Stimulated activated CD8-positive, alpha-beta memory T cell treated with anti-CD3 and anti-CD28 coated beads, Interleukin-4, amount 100 ng/mL, for 1 hour (primary cell): ENCODE data around the gene SMC5.
"Not testable (repeated sequence)": the region's sequence is repeated elsewhere in the genome, so short reads cannot be mapped to it uniquely, and the experiment has no call there.

Experiments used
- DNase-seq, 2 donors: peaks; one replicate each; pipeline ENCODE4 v3.0.0-alpha.2; 2020; ENCODE audit warnings: low read depth in 2 of 2, low spot score in 1 of 2

The SMC5 gene

DNA sequence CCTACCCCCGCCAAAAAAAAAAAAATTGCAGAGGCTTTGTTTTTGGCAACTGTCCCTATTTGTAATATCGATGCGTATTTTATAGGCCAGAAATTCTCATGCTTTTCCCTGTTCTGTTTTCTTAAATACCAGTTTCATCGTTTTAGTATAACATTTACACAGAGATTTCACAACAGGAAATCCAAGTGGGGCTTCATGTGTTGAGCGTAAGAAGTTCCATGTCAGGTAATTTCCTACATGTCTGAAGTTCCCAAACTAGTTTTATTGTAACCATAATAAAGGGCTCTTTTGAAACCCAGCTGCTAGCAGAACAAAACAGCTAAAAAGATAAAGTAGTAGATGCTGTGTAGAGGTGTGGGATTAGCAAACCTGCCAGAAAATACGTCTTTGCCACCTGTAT is 4.2 kb downstream of the SMC5 start:
- DNase-seq = no peak

GRCh38 chr9:70263421-70263820 is 4.6 kb downstream of the SMC5 start:
- DNase-seq = no peak

DNA sequence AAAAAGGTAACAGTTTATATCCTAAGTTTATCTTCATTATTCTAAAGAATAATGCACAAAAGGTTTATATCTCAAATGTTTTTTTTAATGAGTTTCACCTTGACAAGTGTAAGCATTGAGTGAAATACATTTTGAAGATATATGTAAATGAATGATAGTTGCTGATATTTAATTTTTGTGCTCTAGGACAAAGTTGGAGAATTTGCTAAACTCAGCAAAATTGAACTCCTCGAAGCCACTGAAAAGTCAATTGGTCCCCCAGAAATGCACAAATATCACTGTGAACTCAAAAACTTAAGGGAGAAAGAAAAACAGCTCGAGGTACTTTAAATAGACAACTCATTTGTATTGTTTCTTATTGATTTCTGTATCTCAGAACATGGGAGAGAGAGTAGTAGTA is 19.5 kb downstream of the SMC5 start:
- DNase-seq = no peak

- no peak for DNase-seq
Observed at GRCh38 chr9:70283848-70284247, 25.1 kb downstream of the SMC5 start.

GRCh38 chr9:70285246-70285645 is 26.5 kb downstream of the SMC5 start:
- DNase-seq = no peak

- no peak for DNase-seq
Observed at GRCh38 chr9:70285981-70286598, 27.3 kb downstream of the SMC5 start.

DNA sequence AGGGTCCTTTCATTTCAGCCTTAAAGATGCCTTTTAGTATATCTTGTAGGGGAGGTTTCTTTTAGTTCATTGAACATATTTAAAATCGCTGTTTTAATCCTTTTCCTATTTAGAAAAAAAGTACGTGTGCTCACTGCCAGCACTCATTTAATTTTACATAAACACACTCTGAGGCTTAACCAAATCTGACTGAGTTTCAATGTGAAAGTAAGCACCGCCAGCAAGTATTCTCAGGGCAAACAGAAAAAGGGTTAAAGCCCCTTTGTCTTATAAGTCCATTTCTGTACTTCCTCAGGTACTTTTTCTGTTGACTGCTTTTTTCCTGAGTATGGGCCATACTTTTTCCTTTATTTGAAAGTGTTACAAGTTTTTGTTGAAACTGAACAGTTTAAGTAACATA is 31.8 kb downstream of the SMC5 start:
- DNase-seq = no peak

DNA sequence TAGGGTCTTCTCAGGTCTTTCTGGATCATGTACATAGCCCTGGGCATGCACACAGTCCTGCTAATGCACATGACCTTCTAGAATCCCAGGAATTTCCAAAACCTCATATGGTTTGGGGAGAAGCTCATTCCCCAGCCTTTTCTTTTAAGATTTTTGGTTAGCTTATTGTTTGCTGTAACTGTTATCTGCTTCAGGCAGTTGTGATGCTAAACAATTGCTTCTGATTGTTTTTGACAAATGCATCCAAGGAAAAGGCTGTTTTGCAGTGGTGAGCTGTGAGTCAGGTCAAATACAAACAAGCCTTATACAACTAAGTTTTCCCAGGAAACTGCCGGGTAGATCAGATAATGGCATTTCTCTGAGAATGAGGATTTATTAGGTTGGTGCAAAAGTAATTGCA is 32.7 kb downstream of the SMC5 start:
- no peak for DNase-seq

GRCh38 chr9:70292253-70292652 is 33.5 kb downstream of the SMC5 start:
- no peak for DNase-seq

DNA sequence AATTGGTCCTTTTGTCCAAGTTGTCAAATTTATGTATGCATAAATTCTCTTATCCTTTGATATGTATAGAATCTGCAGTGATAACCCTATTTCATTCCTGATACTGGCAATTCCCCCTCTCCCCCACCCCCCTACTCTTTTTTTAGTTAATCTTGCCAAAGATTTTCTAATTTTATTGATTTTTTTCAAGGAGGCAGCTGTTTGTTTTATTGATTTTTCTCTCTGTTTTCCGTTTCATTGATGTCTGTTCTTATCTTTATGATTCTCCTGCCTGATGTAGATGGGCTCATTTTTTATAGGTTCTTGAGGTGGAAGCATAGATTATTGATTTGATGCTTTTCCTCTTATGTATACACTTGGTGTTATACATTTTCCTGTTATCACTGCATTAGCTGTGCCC is 34.4 kb downstream of the SMC5 start:
- DNase-seq = no peak

- DNase-seq = no peak
Observed at GRCh38 chr9:70297141-70297540, 38.4 kb downstream of the SMC5 start.

DNA sequence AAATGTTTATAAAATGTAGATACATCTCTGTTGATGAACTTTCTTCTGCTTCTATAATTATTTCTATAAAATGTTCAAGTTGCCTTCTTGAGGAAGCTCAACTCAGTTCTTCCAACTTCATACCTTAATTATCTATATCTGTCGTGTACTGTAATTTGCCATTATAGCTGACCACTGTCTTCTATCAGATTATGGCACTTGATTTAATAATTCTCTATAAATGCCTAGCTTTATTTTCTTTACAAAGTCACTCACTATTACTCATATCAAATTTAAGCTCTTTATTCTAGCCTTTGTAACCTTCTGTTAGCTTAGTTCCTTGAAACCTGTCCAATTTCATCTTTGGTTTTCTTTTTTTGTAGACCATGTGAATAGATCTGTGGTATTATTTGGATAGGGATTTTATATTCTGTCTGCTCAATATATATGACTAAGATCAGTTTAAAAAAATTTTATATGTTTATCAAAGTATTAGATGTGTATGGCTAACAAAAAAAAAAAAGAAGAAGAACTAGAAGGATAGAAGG is 39.5 kb downstream of the SMC5 start:
- DNase-seq = no peak

- DNase-seq = no peak
Observed at GRCh38 chr9:70303268-70303667, 44.5 kb downstream of the SMC5 start.

GRCh38 chr9:70304810-70305209 is 46.0 kb downstream of the SMC5 start:
- DNase-seq = no peak

GRCh38 chr9:70315389-70315788 is 56.6 kb downstream of the SMC5 start:
- DNase-seq = no peak

DNA sequence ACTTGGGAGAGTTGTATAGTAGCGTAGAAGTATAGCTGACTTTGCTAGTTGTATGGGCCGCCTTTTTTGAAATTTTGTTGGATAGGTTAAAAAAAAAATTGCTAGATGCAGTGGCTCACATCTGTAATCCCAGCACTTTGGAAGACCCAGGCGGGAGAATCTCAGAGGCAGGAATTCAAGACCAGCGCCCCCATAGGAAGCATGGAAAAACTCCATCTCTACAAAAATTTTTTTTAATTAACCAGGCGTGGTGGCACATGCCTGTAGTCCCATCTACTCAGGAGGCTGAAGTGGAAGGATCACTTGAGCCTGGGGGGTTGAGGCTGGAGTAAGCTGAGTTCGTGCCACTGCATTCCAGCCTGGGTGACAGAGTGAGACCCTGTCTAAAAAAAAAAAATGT is 59.2 kb downstream of the SMC5 start:
- DNase-seq = no peak

- DNase-seq = no peak
Observed at GRCh38 chr9:70322096-70322495, 63.3 kb downstream of the SMC5 start.

GRCh38 chr9:70324963-70325362 is 66.2 kb downstream of the SMC5 start:
- no peak for DNase-seq

DNA sequence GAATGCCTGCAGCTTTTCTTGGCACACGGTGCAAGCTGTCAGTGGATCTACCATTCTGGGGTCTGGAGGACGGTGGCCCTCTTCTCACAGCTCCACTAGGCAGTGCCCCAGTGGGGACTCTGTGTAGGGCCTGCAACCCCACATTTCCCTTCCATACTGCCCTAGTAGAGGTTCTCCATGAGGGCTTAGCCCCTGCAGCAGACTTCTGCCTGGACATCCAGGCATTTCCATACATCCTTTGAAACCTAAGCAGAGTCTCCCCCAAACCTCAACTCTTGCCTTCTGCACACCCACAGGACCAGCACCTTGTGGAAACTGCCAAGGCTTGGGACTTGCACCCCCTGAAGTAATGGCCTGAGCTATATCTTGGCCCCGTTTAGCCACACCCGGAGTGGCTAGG is 69.8 kb downstream of the SMC5 start:
- not testable (repeated sequence) for DNase-seq

DNA sequence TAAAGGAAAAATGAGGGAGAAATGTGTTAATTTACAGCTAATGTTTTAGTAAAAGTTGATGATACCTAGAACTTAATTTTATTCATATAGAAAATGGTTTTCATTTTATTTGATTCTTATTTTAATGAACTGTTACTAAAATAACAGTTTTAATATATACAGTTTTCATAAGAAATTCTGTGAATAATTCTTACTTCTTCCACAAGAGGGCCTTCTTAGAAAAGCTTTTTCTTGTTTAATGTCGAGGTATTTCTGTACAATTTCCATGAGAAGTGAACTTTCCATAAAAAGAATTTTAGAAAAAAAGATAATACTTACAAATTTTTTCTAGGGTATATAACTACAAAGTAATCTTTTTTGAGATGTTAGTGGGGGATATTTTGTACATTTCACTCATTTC is 81.8 kb downstream of the SMC5 start:
- no peak for DNase-seq

DNA sequence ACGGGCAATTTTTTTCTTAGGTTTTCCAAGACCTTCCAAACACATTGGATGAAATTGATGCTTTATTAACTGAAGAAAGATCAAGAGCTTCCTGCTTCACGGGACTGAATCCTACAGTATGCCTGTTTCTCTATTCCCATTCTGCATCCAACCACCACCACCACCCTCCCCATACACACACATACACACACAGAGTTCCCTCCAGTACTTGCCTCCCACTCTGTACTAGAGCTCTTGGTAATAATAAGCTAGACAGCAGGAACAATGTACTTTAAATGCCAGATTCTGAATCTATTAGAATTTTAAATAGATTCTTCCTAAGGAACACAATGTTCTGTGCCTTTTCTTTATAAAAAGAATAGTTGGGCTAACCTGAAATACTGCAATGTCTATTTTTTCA is 88.3 kb downstream of the SMC5 start:
- DNase-seq = no peak

- DNase-seq = no peak
Observed at GRCh38 chr9:70352356-70352755, 93.6 kb downstream of the SMC5 start.

DNA sequence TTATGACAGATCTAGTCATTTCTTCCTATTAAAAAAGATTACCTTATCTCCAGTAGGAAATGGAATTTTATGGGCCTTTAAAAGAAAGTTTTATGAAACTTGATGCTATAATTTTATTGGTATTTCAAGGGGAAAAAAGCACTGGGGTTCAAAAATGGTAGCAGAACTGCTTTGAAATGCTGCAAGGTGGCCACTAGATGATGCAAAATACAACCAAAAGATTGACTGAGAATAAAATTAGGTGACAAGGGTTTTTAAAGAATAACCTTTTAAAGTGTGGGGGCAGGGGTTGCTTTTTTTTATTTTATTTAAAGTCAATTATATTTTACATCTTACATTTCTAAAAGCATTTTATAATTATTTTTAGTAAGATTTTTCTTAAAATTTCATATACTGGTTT is 94.0 kb downstream of the SMC5 start:
- no peak for DNase-seq

- no peak for DNase-seq
Observed at GRCh38 chr9:70355801-70356200, 97.0 kb downstream of the SMC5 start.
